Suppressor macrophage (primary cell): ENCODE data around the gene PLA2G3.
A peak's percentile ranks its signal among the peaks of the same experiment; 100 is the strongest.
"Not testable (repeated sequence)": the region's sequence is repeated elsewhere in the genome, so short reads cannot be mapped to it uniquely, and the experiment has no call there.

ENCODE experiments used
- DNase-seq, 4 experiments: peaks; one replicate each; pipeline ENCODE4 v3.0.0-alpha.2; 2020 to 2022

Gene PLA2G3

GRCh38 chr22:31122532-31123291, 17.6 kb downstream of the PLA2G3 start, which contains the start of gene INPP5J:
INPP5J (plus strand) TSS chr22:31122966; CDS start chr22:31123015, 49 bp downstream.
- DNase-seq, result no peak

- no peak for DNase-seq
Observed at GRCh38 chr22:31122196-31122531, 18.1 kb downstream of the PLA2G3 start.

- no peak for DNase-seq
Observed at GRCh38 chr22:31121403-31121802, 18.9 kb downstream of the PLA2G3 start.

- no peak for DNase-seq
Observed at GRCh38 chr22:31120642-31121041, 19.7 kb downstream of the PLA2G3 start.

GRCh38 chr22:31120230-31120629, 20.1 kb downstream of the PLA2G3 start:
- DNase-seq, result no peak

- DNase-seq, result no peak
Observed at GRCh38 chr22:31119026-31119717, 21.1 kb downstream of the PLA2G3 start.

- DNase-seq, result no peak
Observed at GRCh38 chr22:31118046-31118820, 22.1 kb downstream of the PLA2G3 start.

- DNase-seq, result not testable (repeated sequence)
Observed at GRCh38 chr22:31112547-31113091, 27.7 kb downstream of the PLA2G3 start.

GRCh38 chr22:31107894-31108218, 32.5 kb downstream of the PLA2G3 start:
- no peak for DNase-seq

- DNase-seq, result peak; percentile 94 to 97 (median 96)
Observed at GRCh38 chr22:31107178-31107893, 33.0 kb downstream of the PLA2G3 start, which contains the start of gene SELENOM. SELENOM (minus strand) TSS chr22:31107568; CDS start chr22:31107505, 63 bp downstream.

- DNase-seq, result no peak
Observed at GRCh38 chr22:31106731-31107177, 33.6 kb downstream of the PLA2G3 start.

GRCh38 chr22:31106001-31106571, 34.2 kb downstream of the PLA2G3 start:
- no peak for DNase-seq

- DNase-seq, result no peak
Observed at GRCh38 chr22:31105282-31105929, 34.9 kb downstream of the PLA2G3 start.

- DNase-seq, result no peak
Observed at GRCh38 chr22:31104869-31105268, 35.4 kb downstream of the PLA2G3 start.

GRCh38 chr22:31103899-31104694, 36.2 kb downstream of the PLA2G3 start:
- DNase-seq, result no peak

- DNase-seq, result no peak
Observed at GRCh38 chr22:31103111-31103510, 37.2 kb downstream of the PLA2G3 start.

GRCh38 chr22:31102441-31103081, 37.7 kb downstream of the PLA2G3 start:
- peak in 2 of 4 experiments; percentile 13 to 21 for DNase-seq

GRCh38 chr22:31100762-31101525, 39.4 kb downstream of the PLA2G3 start:
- no peak for DNase-seq
